ENCODE data around the gene PIK3R2. TPM values are rescaled to one million over a fixed set of nuclear protein-coding genes. Genes with fewer than 3 reads are reported as not detected.

PIK3R2 gene
- total and polyA plus RNA-seq, 2 of the 8 experiments (the other 6 are each of a cell fraction or from before 2014, with no cell fraction given) = 21.7 to 57.1 TPM

DNA sequence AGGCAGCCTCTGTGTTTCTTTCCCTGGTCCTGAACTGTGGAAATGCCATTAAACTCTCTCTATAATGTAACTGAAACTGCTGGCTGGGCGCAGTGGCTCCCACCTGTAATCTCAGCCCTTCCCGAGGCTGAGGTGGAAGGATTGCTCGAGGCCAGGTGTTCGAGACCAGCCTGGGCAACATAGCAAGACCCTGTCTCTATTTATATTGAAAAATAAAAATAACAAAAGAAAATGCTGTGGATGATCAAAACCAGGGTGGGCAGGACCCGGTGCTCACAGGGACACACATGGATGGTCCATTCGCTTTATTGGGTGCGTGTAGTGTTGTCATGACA is 43.5 kb downstream of the PIK3R2 start:
- Histone ChIP-seq H3K79me2 (ENCODE audit: control insufficient read depth in 1 of 2, insufficient read depth in 2 of 2, low read length in 2 of 2) (peaks cover 0 to 4% of the 10 kb centered on the region in 2 experiments; a peak in 1 of 4 replicates), H3K4ac (replicated peaks; ENCODE audit: insufficient read length, low read depth, low read length) (no peak overlapping the region), H3K36me3 (ENCODE audit: control insufficient read depth in 2 of 4, insufficient read depth in 4 of 4, low read length in 3 of 4) (peaks cover 11 to 26% (median 12%) of the 10 kb centered on the region in 4 experiments; a peak in 7 of 8 replicates), H3K79me1 (ENCODE audit: low read depth, low read length) (peaks cover 6% of the 10 kb centered on the region; the same call in 1 of the 2 replicates), H3K9me3 (ENCODE audit: insufficient read depth in 2 of 2, low read depth in 1 of 2, low read length in 1 of 2) (no peaks in the 10 kb centered on the region), H2BK15ac (ENCODE audit: low read length) (no peak overlapping the region), H2BK5ac (ENCODE audit: low read depth, low read length) (no peak overlapping the region), H2AFZ (ENCODE audit: low read length) (no peak overlapping the region), H3K23me2 (ENCODE audit: low read depth, low read length) (peaks cover 10% of the 10 kb centered on the region), H3K18ac (ENCODE audit: extremely low read depth, low read length) (no peak overlapping the region), H4K20me1 (replicated peaks in 1 of 2; ENCODE audit: control insufficient read depth in 1 of 2, insufficient read depth in 2 of 2, low read length in 2 of 2) (peaks cover 3 to 22% of the 10 kb centered on the region in 2 experiments), H3K14ac (ENCODE audit: insufficient read length) (no peak overlapping the region), H2BK120ac (replicated peaks; ENCODE audit: low read depth, low read length) (no peak overlapping the region), H3K27ac (ENCODE audit: low read depth, low read length) (no peak overlapping the region), H3K4me1 (replicated peaks in 1 of 4; ENCODE audit: control insufficient read depth in 3 of 4, insufficient read depth in 4 of 4, low read length in 3 of 4) (peaks cover 5 to 12% (median 8%) of the 10 kb centered on the region in 4 experiments), H4K8ac (ENCODE audit: extremely low read depth, insufficient read depth, low read length) (no peak overlapping the region), H4K5ac (ENCODE audit: insufficient read length, low read depth, low read length) (no peak overlapping the region), H3K9ac (replicated peaks in 1 of 4; ENCODE audit: extremely low read depth in 1 of 4, low read depth in 3 of 4, low read length in 3 of 4) (no peak overlapping the region), H2BK20ac (ENCODE audit: low read length) (no peak overlapping the region), H3K56ac (replicated peaks; ENCODE audit: insufficient read length, low read depth, low read length) (no peak overlapping the region), H3K27me3 (replicated peaks in 1 of 4; ENCODE audit: control insufficient read depth in 3 of 4, extremely low read depth in 1 of 4, insufficient read depth in 3 of 4, low read length in 3 of 4) (no peaks in the 10 kb centered on the region), H2BK12ac (ENCODE audit: low read depth, low read length) (no peak overlapping the region), H3K4me2 (ENCODE audit: insufficient read depth in 1 of 2, low read depth in 2 of 2, low read length in 2 of 2) (no peak overlapping the region), H4K91ac (replicated peaks; ENCODE audit: insufficient read length, low read length) (no peak overlapping the region), H2AK5ac (ENCODE audit: low read depth, low read length) (no peak overlapping the region), H3K4me3 (ENCODE audit: extremely low read depth in 1 of 4, insufficient read depth in 2 of 4, low read depth in 3 of 4, low read length in 4 of 4) (no peak overlapping the region), H3K23ac (ENCODE audit: insufficient read length) (no peak overlapping the region)
- CTCF ChIA-PET (ENCODE audit: partially characterized antibody) = interaction anchor here (2.3 kb wide), 1 partner anchor 57 kb away, joined by 12 read pairs; a partner anchor contains a TSS
- FAIRE-seq = no peak
- 84% methylated on average over 7 of the region's 7 CpGs; no CpG with 5 or more reads in 1 of the 2 experiments for WGBS, 2 experiments (ENCODE audit: extremely low coverage in 1 of 2, insufficient coverage in 1 of 2, insufficient read length in 1 of 2, insufficient replicate concordance in 2 of 2, low coverage in 1 of 2, low lambda C conversion rate in 2 of 2, missing lambda C conversion rate in 1 of 2)
- POLR2A ChIA-PET (ENCODE audit: partially characterized antibody) = interaction anchor here (0.9 to 5.8 kb wide), 3 partner anchors 9 to 84 kb away, joined by 3 to 38 read pairs (median 5); partner anchors contain the start of gene JUND
- no peak for DNase-seq (ENCODE audit: low read depth in 1 of 2, low spot score in 2 of 2)
- TF ChIP-seq KDM5A (IDR thresholded peaks at IDR 0.05; ENCODE audit: low read length) = no peak
